Transverse colon (tissue), 4 donors: ENCODE data around the gene YRDC. TPM values are rescaled to one million over a fixed set of nuclear protein-coding genes. Genes with fewer than 3 reads are reported as not detected.

Experiments
- DNase-seq: peaks from one replicate; pipeline ENCODE4 v3.0.0-alpha.2; 2019
- H3K27ac ChIP-seq, 4 donors: fragments of 200-600 bp; sonication (generic); 2 replicates each; pipeline ENCODE4 v1.5.1; 2016 to 2018; ENCODE audit warnings: inconsistent platforms in 4 of 4
- H3K27me3 ChIP-seq: fragments of 200-600 bp; sonication (generic); 2 replicates; pipeline ENCODE4 v1.5.1; 2017; ENCODE audit warnings: inconsistent platforms
- H3K36me3 ChIP-seq, 4 donors: fragments of 200-600 bp; sonication (generic); 2 replicates each; pipeline ENCODE4 v1.5.1; 2017 to 2019; ENCODE audit warnings: inconsistent platforms in 4 of 4
- H3K4me1 ChIP-seq, 4 donors: fragments of 200-600 bp; sonication (generic); 2 replicates each; pipeline ENCODE4 v1.5.1; 2017 to 2020; ENCODE audit warnings: inconsistent platforms in 4 of 4
- H3K4me3 ChIP-seq, 4 donors: fragments of 200-600 bp; sonication (generic); 1 replicate in 1 of 4; 2 replicates in 3 of 4; pipeline versions ENCODE4 v1.5.1 to v1.6.1; 2017 to 2019; ENCODE audit warnings: inconsistent platforms in 4 of 4
- H3K9me3 ChIP-seq, 2 donors: fragments of 200-600 bp; sonication (generic); 2 replicates each; pipeline ENCODE4 v1.5.1; 2017 to 2019; ENCODE audit warnings: inconsistent platforms in 2 of 2
- EP300 ChIP-seq: sonication (generic); formaldehyde crosslinking; IDR thresholded peaks from one replicate; pipeline ENCODE4 v1.6.1; 2017; ENCODE audit warnings: antibody characterized with exemption, low read depth
- POLR2A ChIP-seq: fragments of 450-650 bp; IDR thresholded peaks from one replicate; pipeline ENCODE4 v1.6.1; 2016; ENCODE audit warnings: antibody characterized with exemption, mild to moderate bottlenecking, moderate library complexity
- POLR2AphosphoS5 ChIP-seq, 3 donors: sonication (generic); formaldehyde crosslinking; IDR thresholded peaks; one replicate each; pipeline ENCODE4 v1.6.1; 2016; ENCODE audit warnings: antibody characterized with exemption in 3 of 3
- WGBS, 2 donors: methylation state at CpG; one replicate each; pipeline ENCODE4 v1.1.5; 2018; ENCODE audit warnings: low coverage in 1 of 2; 5-methylcytosine and 5-hydroxymethylcytosine counted together
- in situ Hi-C, 4 donors: fragments of 200-750 bp; cut with MboI; loops; one replicate each; pipeline versions ENCODE4 v1.15.0 to v1.15.1; 2017; ENCODE audit warnings: low sequenced_read_pairs in 3 of 4, low pct_ligation_motif_present in 1 of 4, low pct_unique_long_range_greater_than_20kb in 1 of 4
- intact Hi-C: fragments of 100-400 bp; cut with DNase I; formaldehyde crosslinking; loops from one replicate; pipeline ENCODE4 v1.15.1; 2023; ENCODE audit warnings: low total_unique reads
- total RNA-seq, 4 donors: library from RNA; depleted of rRNA; stranded (reverse); fragments of >200 nt; gene quantifications; one replicate each; pipeline ENCODE4 v1.1.0, GENCODE V29; 2016
- TF ChIP-seq, protein P1 (sequence below), 5 experiments: fragments of 200-600 bp in 3 of 5; fragments of 450-650 bp in 2 of 5; sonication (generic) in 3 of 5; IDR thresholded peaks; 1 replicate in 2 of 5; 2 replicates in 3 of 5; pipeline ENCODE4 v1.5.1; 2016 to 2017; ENCODE audit warnings: antibody characterized with exemption in 5 of 5, inconsistent platforms in 3 of 5, mild to moderate bottlenecking in 2 of 5, moderate library complexity in 1 of 5

The YRDC gene
- total RNA-seq, 4 donors from 2014 or later: 3.4 to 17.2 (median 11.6) TPM

DNA sequence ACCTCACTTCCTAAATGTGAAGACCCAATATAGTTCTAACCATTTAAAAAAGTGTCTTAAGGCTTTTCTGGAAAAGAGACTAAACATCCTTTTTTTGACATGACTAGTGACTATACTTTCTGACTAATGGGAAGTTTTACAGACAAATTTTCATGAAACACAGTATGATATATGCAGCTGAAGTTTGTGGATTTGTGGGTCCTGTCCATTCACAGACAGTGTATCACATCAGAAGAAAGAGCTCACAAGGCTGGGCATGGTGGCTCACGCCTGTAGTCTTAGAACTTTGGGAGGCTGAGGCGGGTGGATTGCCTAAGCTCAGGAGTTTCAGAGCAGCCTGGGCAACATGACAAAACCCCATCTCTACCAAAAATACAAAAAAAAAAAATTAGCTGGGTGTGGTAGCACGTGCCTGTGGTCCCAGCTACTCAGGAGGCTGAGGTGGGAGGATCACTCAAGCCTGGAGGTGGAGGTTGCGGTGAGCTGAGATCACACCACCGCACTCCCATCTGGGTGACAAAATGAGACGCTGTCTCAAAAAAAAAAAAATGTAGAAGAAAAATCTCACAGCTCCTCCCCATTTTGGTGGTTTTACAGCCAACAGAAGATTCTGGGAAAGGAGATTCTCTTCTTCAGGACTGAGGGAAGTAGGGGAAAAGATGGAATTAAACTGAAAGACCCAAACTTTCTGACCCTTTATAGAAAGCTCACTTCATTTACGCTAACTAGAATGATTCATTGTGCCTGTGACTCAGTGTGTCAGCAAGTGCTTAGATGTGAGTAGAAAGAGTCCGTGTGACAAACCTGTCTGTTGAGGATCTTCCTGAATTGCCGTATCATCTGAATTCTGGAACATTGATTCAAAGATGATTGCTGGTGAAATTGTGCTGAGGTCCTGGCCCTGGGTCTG, 15.2 kb upstream of the YRDC start:
- H3K4me1 ChIP-seq: peaks cover 0 to 6% (median 0%) of the 10 kb centered on the region in 4 donors
- no peak overlapping the region for H3K4me3 ChIP-seq
- intact Hi-C loops: no loop called here
- TF ChIP-seq POLR2A (no peak), POLR2AphosphoS5 (IDR thresholded peaks at IDR 0.05) (no peak), EP300 (no peak)
- TF ChIP-seq, protein P1, sequence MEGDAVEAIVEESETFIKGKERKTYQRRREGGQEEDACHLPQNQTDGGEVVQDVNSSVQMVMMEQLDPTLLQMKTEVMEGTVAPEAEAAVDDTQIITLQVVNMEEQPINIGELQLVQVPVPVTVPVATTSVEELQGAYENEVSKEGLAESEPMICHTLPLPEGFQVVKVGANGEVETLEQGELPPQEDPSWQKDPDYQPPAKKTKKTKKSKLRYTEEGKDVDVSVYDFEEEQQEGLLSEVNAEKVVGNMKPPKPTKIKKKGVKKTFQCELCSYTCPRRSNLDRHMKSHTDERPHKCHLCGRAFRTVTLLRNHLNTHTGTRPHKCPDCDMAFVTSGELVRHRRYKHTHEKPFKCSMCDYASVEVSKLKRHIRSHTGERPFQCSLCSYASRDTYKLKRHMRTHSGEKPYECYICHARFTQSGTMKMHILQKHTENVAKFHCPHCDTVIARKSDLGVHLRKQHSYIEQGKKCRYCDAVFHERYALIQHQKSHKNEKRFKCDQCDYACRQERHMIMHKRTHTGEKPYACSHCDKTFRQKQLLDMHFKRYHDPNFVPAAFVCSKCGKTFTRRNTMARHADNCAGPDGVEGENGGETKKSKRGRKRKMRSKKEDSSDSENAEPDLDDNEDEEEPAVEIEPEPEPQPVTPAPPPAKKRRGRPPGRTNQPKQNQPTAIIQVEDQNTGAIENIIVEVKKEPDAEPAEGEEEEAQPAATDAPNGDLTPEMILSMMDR (IDR thresholded peaks at IDR 0.05): no peak
- no peaks in the 10 kb centered on the region for H3K9me3 ChIP-seq
- no peak for DNase-seq
- in situ Hi-C loops: no loop called here
- WGBS, 2 donors: 90 to 92% methylated on average over 4 to 9 of the region's 9 CpGs
- H3K36me3 ChIP-seq: peaks cover 0 to 31% (median 14%) of the 10 kb centered on the region in 4 donors
- no peaks in the 10 kb centered on the region for H3K27me3 ChIP-seq
- H3K27ac ChIP-seq: no peak overlapping the region

DNA sequence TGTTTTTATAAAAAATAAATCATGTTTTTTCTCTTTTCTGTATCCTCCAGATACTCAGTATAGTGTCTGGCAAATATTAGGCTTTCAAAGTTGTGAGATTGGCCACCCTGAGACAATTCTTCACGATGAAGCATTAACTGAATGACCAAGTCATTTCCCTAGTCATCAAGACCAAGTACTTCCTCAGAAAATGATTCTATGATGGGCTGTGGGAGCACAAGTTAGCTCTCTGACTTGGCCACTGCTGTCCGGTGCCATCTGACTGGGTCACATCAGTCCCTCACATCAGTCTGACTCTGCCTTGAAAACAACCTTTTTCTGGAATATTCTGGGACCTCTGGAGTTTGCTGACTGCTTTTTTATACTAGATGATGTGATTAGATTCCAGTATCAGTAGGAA, 13.5 kb upstream of the YRDC start:
- H3K4me1 ChIP-seq: peaks cover 0 to 6% (median 0%) of the 10 kb centered on the region in 4 donors
- H3K4me3 ChIP-seq: no peak overlapping the region
- in situ Hi-C loops (no loop called here), intact Hi-C loops (no loop called here)
- H3K27me3 ChIP-seq: no peaks in the 10 kb centered on the region
- no peak overlapping the region for H3K27ac ChIP-seq
- H3K9me3 ChIP-seq: no peaks in the 10 kb centered on the region
- WGBS, 2 donors: 88 to 93% methylated on average over 1 to 2 of the region's 2 CpGs
- TF ChIP-seq, protein P1 (IDR thresholded peaks at IDR 0.05): no peak
- no peak for TF ChIP-seq POLR2AphosphoS5 (IDR thresholded peaks at IDR 0.05)
- no peak for TF ChIP-seq POLR2A
- no peak for TF ChIP-seq EP300
- DNase-seq: no peak
- H3K36me3 ChIP-seq: peaks cover 0 to 36% (median 18%) of the 10 kb centered on the region in 4 donors

DNA sequence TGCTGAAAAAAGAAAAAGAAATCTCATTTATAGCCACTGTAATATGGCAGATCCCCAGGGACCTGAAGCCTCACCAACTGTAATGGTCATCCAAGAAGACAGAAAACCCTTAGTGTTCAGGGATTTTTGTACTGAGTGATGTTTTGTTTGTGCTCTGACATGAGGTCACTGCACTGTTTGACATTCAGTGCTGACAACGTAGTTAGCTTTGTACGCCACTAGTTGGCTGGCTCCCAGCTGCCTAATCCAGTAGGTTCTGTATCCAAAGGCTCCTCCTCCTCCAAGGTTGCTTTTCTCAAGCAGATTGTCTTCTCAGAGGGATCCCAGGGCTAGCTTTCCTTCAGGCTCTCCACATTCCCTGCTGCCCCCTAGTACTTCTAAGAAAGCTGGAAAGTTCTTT, 9.5 kb upstream of the YRDC start:
- intact Hi-C loops: no loop called here
- H3K9me3 ChIP-seq: no peaks in the 10 kb centered on the region
- no peaks in the 10 kb centered on the region for H3K27me3 ChIP-seq
- no peak for DNase-seq
- TF ChIP-seq POLR2AphosphoS5 (IDR thresholded peaks at IDR 0.05): no peak
- TF ChIP-seq, protein P1 (IDR thresholded peaks at IDR 0.05): no peak
- no peak for TF ChIP-seq EP300
- TF ChIP-seq POLR2A: no peak
- no peak overlapping the region for H3K4me3 ChIP-seq
- in situ Hi-C loops: no loop called here
- H3K4me1 ChIP-seq: peaks cover 0 to 6% (median 0%) of the 10 kb centered on the region in 4 donors
- H3K36me3 ChIP-seq: peaks cover 0 to 40% (median 16%) of the 10 kb centered on the region in 4 donors
- 32% methylated on average over 2 of the region's 2 CpGs; no CpG with 5 or more reads in 1 of the 2 donors for WGBS, 2 donors
- H3K27ac ChIP-seq: no peak overlapping the region

DNA sequence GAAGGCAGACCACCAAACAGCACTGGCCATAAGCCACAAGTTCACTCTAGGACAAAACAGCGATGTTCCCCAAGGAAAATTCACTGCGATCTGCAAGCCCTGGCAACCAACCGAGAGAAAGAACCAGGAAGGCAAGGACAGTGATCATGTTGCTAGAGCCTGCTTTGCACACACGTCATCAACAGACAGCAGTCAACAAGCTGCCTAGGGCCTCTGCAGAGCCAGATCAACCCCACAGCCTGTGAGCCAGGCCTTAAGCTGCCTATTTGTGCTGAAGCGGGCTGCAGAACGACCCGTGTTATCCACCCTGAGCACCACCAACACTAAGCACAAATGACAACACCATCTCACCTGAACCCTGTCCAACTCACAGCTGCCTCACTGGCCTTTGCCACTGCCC, 6.2 kb upstream of the YRDC start:
- in situ Hi-C loops (no loop called here), intact Hi-C loops (loop anchor here (5.0 kb wide), 1 partner anchor 302 kb away; the partner anchor contains the start of gene MEAF6)
- no peaks in the 10 kb centered on the region for H3K9me3 ChIP-seq
- H3K4me3 ChIP-seq: no peak overlapping the region
- H3K27me3 ChIP-seq: no peaks in the 10 kb centered on the region
- WGBS, 2 donors: 92 to 100% methylated on average over 2 to 7 of the region's 7 CpGs
- no peak for DNase-seq
- H3K27ac ChIP-seq: no peak overlapping the region
- no peak for TF ChIP-seq EP300
- peaks cover 0 to 21% (median 6%) of the 10 kb centered on the region in 4 donors for H3K36me3 ChIP-seq
- H3K4me1 ChIP-seq: peaks cover 1 to 20% (median 2%) of the 10 kb centered on the region in 4 donors
